Tibial nerve (tissue), 4 donors: Measurements from ENCODE around the gene CAPN13.

Source experiments
- CTCF ChIP-seq, 5 experiments: fragments of 200-600 bp in 3 of 5; fragments of 450-650 bp in 2 of 5; sonication (generic) in 3 of 5; IDR thresholded peaks; one replicate each; pipeline ENCODE4 v1.5.1; 2016 to 2019; ENCODE audit warnings: antibody characterized with exemption in 5 of 5, mild to moderate bottlenecking in 3 of 5, moderate library complexity in 2 of 5
- EP300 ChIP-seq, 2 donors: sonication (generic); formaldehyde crosslinking; IDR thresholded peaks; one replicate each; pipeline ENCODE4 v1.6.1; 2017; ENCODE audit warnings: antibody characterized with exemption in 2 of 2, mild to moderate bottlenecking in 1 of 2
- POLR2A ChIP-seq, 2 donors: fragments of 450-650 bp; IDR thresholded peaks; one replicate each; pipeline ENCODE4 v1.6.1; 2017; ENCODE audit warnings: antibody characterized with exemption in 2 of 2, mild to moderate bottlenecking in 2 of 2, moderate library complexity in 2 of 2

- TF ChIP-seq CTCF (IDR thresholded peaks at IDR 0.05) (no peak), POLR2A (IDR thresholded peaks at IDR 0.05) (no peak), EP300 (IDR thresholded peaks at IDR 0.05) (no peak)
Measured at GRCh38 chr2:30738141-30738911, 68.9 kb downstream of the CAPN13 start.
